Activated CD4-positive, alpha-beta T cell treated with anti-CD3 and anti-CD28 coated beads, Interleukin-2, amount 10 ng/mL, durations not matched to agents 7 days and 5 days (primary cell): ENCODE data around the gene CCL7. TPM values are rescaled to one million over a fixed set of nuclear protein-coding genes. Genes with fewer than 3 reads are reported as not detected.
"Not testable (repeated sequence)": the region's sequence is repeated elsewhere in the genome, so short reads cannot be mapped to it uniquely, and the experiment has no call there.

Experiments used
- CTCF ChIA-PET: fragments of 350-600 bp; sonication (Branson Sonifier 250); formaldehyde crosslinking; loops from one replicate; lab custom pipeline; 2021; ENCODE audit warnings: antibody characterized with exemption; lab: Charles Lee
- POLR2A ChIA-PET: fragments of 350-600 bp; sonication (Branson Sonifier 250); formaldehyde crosslinking; loops from one replicate; lab custom pipeline; 2021; ENCODE audit warnings: antibody characterized with exemption; lab: Charles Lee
- DNase-seq: peaks from one replicate; pipeline ENCODE4 v3.0.0-alpha.2; 2020
- H3K27ac Mint-ChIP-seq: one replicate; pipeline ENCODE4 v1.8.0; 2021; ENCODE audit warnings: mild to moderate bottlenecking, moderate library complexity, mixed read lengths
- H3K27me3 Mint-ChIP-seq: one replicate; pipeline ENCODE4 v1.8.0; 2021; ENCODE audit warnings: mixed read lengths
- H3K36me3 Mint-ChIP-seq: one replicate; pipeline ENCODE4 v1.8.0; 2021; ENCODE audit warnings: low read depth, mixed read lengths
- H3K4me1 Mint-ChIP-seq: one replicate; pipeline ENCODE4 v1.8.0; 2021; ENCODE audit warnings: mixed read lengths
- H3K4me3 Mint-ChIP-seq: one replicate; pipeline ENCODE4 v1.8.0; 2021; ENCODE audit warnings: mild to moderate bottlenecking, moderate library complexity, mixed read lengths
- H3K9me3 Mint-ChIP-seq: one replicate; pipeline ENCODE4 v1.8.0; 2021; ENCODE audit warnings: mixed read lengths
- total RNA-seq, 2 experiments: library from RNA; stranded (reverse); gene quantifications; one replicate each; pipeline ENCODE4 v1.2.3, GENCODE V29; 2021

CCL7 gene
- not detected for total RNA-seq

GRCh38 chr17:34269969-34270368, at the start of gene CCL7:
Gene CCL7 (plus strand): TSS chr17:34270221. CDS start chr17:34270291, 70 bp downstream.
- H3K27ac Mint-ChIP-seq, result no peak within 1 kb of the TSS
- DNase-seq, result no peak
- CTCF ChIA-PET, result no interaction called here
- H3K4me3 Mint-ChIP-seq, result no peak within 1 kb of the TSS
- no peaks in the 10 kb centered on the region for H3K9me3 Mint-ChIP-seq
- no peaks in the 10 kb centered on the region for H3K36me3 Mint-ChIP-seq
- H3K4me1 Mint-ChIP-seq, result no peaks in the 10 kb centered on the region
- peaks cover 52% of the 10 kb centered on the region for H3K27me3 Mint-ChIP-seq
- POLR2A ChIA-PET, result no interaction called here

- Mint-ChIP-seq H3K4me3 (no peak overlapping the region), H3K4me1 (peaks cover 1% of the 10 kb centered on the region), H3K36me3 (no peaks in the 10 kb centered on the region), H3K27ac (no peak overlapping the region), H3K27me3 (peaks cover 32% of the 10 kb centered on the region), H3K9me3 (no peaks in the 10 kb centered on the region)
- no peak for DNase-seq
- ChIA-PET POLR2A (no interaction called here), CTCF (no interaction called here)
Measured at GRCh38 chr17:34220752-34221395, 49.1 kb upstream of the CCL7 start.

GRCh38 chr17:34221411-34221810, 48.6 kb upstream of the CCL7 start:
- no peaks in the 10 kb centered on the region for H3K36me3 Mint-ChIP-seq
- H3K27ac Mint-ChIP-seq, result no peak overlapping the region
- POLR2A ChIA-PET, result no interaction called here
- H3K4me3 Mint-ChIP-seq, result no peak overlapping the region
- CTCF ChIA-PET, result no interaction called here
- DNase-seq, result no peak
- H3K27me3 Mint-ChIP-seq, result peaks cover 30% of the 10 kb centered on the region
- H3K9me3 Mint-ChIP-seq, result no peaks in the 10 kb centered on the region
- H3K4me1 Mint-ChIP-seq, result peaks cover 1% of the 10 kb centered on the region

GRCh38 chr17:34222722-34223497, 47.1 kb upstream of the CCL7 start:
- Mint-ChIP-seq H3K27me3 (peaks cover 28% of the 10 kb centered on the region), H3K9me3 (no peaks in the 10 kb centered on the region), H3K4me1 (no peaks in the 10 kb centered on the region), H3K4me3 (no peak overlapping the region), H3K27ac (no peak overlapping the region), H3K36me3 (no peaks in the 10 kb centered on the region)
- DNase-seq, result no peak
- ChIA-PET CTCF (interaction anchor here (0.6 kb wide), 1 partner anchor 418 kb away, joined by 4 read pairs; no protein-coding TSS in a partner anchor), POLR2A (no interaction called here)

GRCh38 chr17:34225046-34225445, 45.0 kb upstream of the CCL7 start:
- no peaks in the 10 kb centered on the region for H3K36me3 Mint-ChIP-seq
- ChIA-PET POLR2A (no interaction called here), CTCF (no interaction called here)
- peaks cover 3% of the 10 kb centered on the region for H3K9me3 Mint-ChIP-seq
- peaks cover 30% of the 10 kb centered on the region for H3K27me3 Mint-ChIP-seq
- no peaks in the 10 kb centered on the region for H3K4me1 Mint-ChIP-seq
- DNase-seq, result no peak
- H3K27ac Mint-ChIP-seq, result no peak overlapping the region
- H3K4me3 Mint-ChIP-seq, result no peak overlapping the region

GRCh38 chr17:34226011-34226743, 43.8 kb upstream of the CCL7 start:
- CTCF ChIA-PET, result interaction anchor here (1.6 kb wide), 1 partner anchor 12 kb away, joined by 4 read pairs; no protein-coding TSS in a partner anchor
- no peak overlapping the region for H3K4me3 Mint-ChIP-seq
- H3K27ac Mint-ChIP-seq, result no peak overlapping the region
- POLR2A ChIA-PET, result no interaction called here
- no peaks in the 10 kb centered on the region for H3K4me1 Mint-ChIP-seq
- H3K36me3 Mint-ChIP-seq, result no peaks in the 10 kb centered on the region
- no peak for DNase-seq
- H3K9me3 Mint-ChIP-seq, result peaks cover 4% of the 10 kb centered on the region
- peaks cover 31% of the 10 kb centered on the region for H3K27me3 Mint-ChIP-seq

- Mint-ChIP-seq H3K27me3 (peaks cover 34% of the 10 kb centered on the region), H3K4me1 (no peaks in the 10 kb centered on the region)
- CTCF ChIA-PET, result interaction anchor here (1.6 kb wide), 1 partner anchor 12 kb away, joined by 4 read pairs; no protein-coding TSS in a partner anchor
Measured at GRCh38 chr17:34226744-34227034, 43.3 kb upstream of the CCL7 start.

GRCh38 chr17:34227293-34227692, 42.7 kb upstream of the CCL7 start:
- POLR2A ChIA-PET, H3K4me1 Mint-ChIP-seq, H3K36me3 Mint-ChIP-seq, H3K9me3 Mint-ChIP-seq, H3K27ac Mint-ChIP-seq, H3K4me3 Mint-ChIP-seq, DNase-seq: not testable (repeated sequence)
- CTCF ChIA-PET, result interaction anchor here (1.6 kb wide), 1 partner anchor 11 kb away, joined by 4 read pairs; no protein-coding TSS in a partner anchor
- H3K27me3 Mint-ChIP-seq, result peaks cover 34% of the 10 kb centered on the region

More at GRCh38 chr17:34226744-34227034, 43.3 kb upstream of the CCL7 start:
- Mint-ChIP-seq H3K9me3 (peaks cover 4% of the 10 kb centered on the region), H3K36me3 (no peaks in the 10 kb centered on the region), H3K27ac (no peak overlapping the region), H3K4me3 (no peak overlapping the region)
- no peak for DNase-seq
- POLR2A ChIA-PET, result no interaction called here

GRCh38 chr17:34227707-34228106, 42.3 kb upstream of the CCL7 start:
- H3K27ac Mint-ChIP-seq, result no peak overlapping the region
- H3K36me3 Mint-ChIP-seq, result no peaks in the 10 kb centered on the region
- no peak overlapping the region for H3K4me3 Mint-ChIP-seq
- DNase-seq, result no peak
- H3K9me3 Mint-ChIP-seq, result peaks cover 4% of the 10 kb centered on the region
- ChIA-PET POLR2A (no interaction called here), CTCF (no interaction called here)
- H3K27me3 Mint-ChIP-seq, result peaks cover 33% of the 10 kb centered on the region
- no peaks in the 10 kb centered on the region for H3K4me1 Mint-ChIP-seq

- H3K27ac Mint-ChIP-seq, result no peak overlapping the region
- ChIA-PET POLR2A (no interaction called here), CTCF (no interaction called here)
- no peaks in the 10 kb centered on the region for H3K36me3 Mint-ChIP-seq
- H3K27me3 Mint-ChIP-seq, result peaks cover 36% of the 10 kb centered on the region
- no peaks in the 10 kb centered on the region for H3K4me1 Mint-ChIP-seq
- no peak for DNase-seq
- no peak overlapping the region for H3K4me3 Mint-ChIP-seq
- peaks cover 4% of the 10 kb centered on the region for H3K9me3 Mint-ChIP-seq
Measured at GRCh38 chr17:34228781-34229180, 41.2 kb upstream of the CCL7 start.

- CTCF ChIA-PET, result interaction anchor here (0.6 to 0.8 kb wide), 2 partner anchors 131 to 1165 kb away, joined by 3 to 4 read pairs; no protein-coding TSS in a partner anchor
- Mint-ChIP-seq H3K27me3 (peaks cover 34% of the 10 kb centered on the region), H3K4me1 (no peaks in the 10 kb centered on the region), H3K4me3 (no peak overlapping the region), H3K27ac (no peak overlapping the region), H3K9me3 (peaks cover 4% of the 10 kb centered on the region), H3K36me3 (no peaks in the 10 kb centered on the region)
- POLR2A ChIA-PET, result no interaction called here
- DNase-seq, result no peak
Measured at GRCh38 chr17:34230342-34230741, 39.7 kb upstream of the CCL7 start.

- H3K4me1 Mint-ChIP-seq, result no peaks in the 10 kb centered on the region
- ChIA-PET CTCF (no interaction called here), POLR2A (no interaction called here)
- no peaks in the 10 kb centered on the region for H3K36me3 Mint-ChIP-seq
- no peak overlapping the region for H3K4me3 Mint-ChIP-seq
- H3K27me3 Mint-ChIP-seq, result peaks cover 19% of the 10 kb centered on the region
- H3K27ac Mint-ChIP-seq, result no peak overlapping the region
- DNase-seq, result no peak
- H3K9me3 Mint-ChIP-seq, result peaks cover 2% of the 10 kb centered on the region
Measured at GRCh38 chr17:34234616-34235015, 35.4 kb upstream of the CCL7 start.
